GM19043 (cell line): ENCODE data around the gene PRDX6.
"Not testable (repeated sequence)": the region's sequence is repeated elsewhere in the genome, so short reads cannot be mapped to it uniquely, and the experiment has no call there.

Source experiments
- ATAC-seq: cut with Tn5 transposase; IDR thresholded peaks from one replicate; pipeline ENCODE4 v1.9.1; 2021; ENCODE audit warnings: low read depth; ENCODE audit not compliant: unreplicated experiment

Gene PRDX6, protein sequence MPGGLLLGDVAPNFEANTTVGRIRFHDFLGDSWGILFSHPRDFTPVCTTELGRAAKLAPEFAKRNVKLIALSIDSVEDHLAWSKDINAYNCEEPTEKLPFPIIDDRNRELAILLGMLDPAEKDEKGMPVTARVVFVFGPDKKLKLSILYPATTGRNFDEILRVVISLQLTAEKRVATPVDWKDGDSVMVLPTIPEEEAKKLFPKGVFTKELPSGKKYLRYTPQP

DNA sequence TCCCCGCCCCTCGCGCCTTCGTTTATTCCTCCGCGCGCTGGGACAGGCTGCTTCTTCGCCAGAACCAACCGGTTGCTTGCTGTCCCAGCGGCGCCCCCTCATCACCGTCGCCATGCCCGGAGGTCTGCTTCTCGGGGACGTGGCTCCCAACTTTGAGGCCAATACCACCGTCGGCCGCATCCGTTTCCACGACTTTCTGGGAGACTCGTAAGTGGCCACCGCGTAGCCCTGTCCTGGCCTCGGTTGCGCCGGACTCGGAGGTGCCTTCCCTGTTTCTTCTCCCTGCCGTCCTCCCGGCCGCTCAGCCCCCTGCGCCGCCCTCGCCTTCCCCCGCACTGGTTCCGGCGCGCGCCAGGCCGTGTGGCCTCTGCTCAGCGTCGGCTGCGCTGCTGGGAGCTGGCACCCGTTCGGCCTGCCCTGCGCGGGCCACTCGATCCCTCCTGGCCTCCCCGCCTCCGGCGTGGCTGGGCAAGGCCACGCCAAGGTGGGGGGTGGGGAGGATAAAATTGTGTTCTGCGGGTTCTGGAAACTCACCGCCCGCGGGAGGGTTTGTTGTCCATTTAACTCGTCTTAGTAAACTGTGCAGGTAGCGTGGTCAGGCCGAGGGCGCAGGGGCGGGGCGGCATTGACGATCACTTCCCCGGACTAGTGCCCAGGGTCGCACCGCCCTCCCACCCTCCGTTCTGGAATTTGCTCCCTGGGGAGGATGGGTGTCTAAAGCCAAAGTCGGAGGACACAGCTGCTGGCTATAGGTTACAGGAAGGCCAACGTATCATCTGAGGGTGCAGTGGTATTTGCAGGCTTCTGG, at the start of gene PRDX6:
PRDX6 (plus strand) TSS at position 50 of the 808 bp plus-strand sequence; CDS start at position 113, 63 bp downstream.
- peak; percentile 41 for ATAC-seq

DNA sequence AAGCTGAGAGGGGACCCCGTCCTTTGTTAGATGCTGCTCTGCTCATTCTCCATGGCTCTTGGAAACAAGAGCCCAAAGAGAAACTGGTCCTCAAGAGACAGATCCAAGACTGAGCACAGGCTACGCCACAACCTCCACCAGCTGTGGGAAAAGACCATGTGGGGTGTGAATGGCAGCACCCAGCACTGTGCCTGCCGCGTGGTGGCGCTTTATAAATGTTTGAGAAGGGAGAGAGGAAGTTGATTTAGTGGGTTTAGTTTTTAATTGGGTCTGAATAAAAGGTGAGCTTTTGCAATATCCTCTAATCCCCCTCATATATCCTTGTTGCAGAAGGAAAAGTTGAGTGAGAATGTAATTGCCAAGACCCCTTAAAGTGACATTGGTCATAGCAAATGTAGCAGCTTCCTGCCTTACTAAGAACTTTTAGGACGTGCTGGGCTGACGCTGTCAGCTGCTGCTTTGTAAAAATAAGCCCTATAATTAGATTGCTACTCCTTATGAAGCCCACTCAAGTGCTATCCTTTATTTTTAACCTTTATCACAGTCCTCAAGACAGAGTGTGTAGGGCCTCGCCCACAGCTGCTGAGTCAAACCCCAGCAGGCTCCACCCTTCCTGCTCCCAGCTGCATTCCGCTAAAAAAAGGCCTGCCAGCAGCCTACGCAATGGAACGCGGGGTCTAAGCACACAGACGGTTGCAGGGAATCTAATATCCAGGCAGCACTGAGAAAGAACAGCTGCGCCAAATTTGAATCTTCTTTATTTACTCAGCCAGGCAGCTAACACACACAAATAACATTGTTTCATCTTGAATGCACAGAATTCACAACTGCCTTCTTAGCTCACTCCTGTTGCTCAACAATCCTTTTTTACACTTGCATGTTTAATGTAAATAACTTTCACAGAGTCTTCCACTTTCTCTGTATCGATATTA, 47.4 kb upstream of the PRDX6 start:
- ATAC-seq = peak; percentile 72

DNA sequence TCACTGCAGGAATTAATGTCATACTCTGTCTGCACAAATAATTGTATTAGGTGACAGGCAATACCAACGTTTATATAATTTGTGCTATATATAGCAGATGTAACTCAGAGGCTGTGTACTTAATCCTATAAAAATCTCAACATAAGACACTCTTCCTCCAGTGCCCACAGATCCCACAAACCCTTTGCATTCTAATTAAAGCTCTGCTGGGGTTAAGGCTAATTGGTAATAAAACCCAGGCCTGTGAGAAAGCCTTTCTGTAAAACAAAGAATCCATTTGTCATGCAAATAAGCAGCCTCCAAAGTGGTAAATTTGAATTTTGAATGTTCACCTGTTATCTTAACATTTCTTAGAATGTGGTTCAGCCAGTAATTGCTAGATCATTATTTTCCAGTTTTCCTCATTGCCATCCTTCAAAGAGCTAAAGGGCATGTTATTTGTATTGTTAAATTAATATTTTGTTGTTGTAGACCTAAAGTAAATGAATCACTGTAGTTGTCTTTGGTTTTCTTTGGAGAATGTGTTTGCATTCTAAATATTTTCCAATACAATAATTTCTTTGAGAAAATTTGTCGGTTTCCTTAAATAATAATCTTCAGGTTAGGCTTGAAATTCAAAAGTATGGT, 46.3 kb upstream of the PRDX6 start:
- no peak for ATAC-seq

DNA sequence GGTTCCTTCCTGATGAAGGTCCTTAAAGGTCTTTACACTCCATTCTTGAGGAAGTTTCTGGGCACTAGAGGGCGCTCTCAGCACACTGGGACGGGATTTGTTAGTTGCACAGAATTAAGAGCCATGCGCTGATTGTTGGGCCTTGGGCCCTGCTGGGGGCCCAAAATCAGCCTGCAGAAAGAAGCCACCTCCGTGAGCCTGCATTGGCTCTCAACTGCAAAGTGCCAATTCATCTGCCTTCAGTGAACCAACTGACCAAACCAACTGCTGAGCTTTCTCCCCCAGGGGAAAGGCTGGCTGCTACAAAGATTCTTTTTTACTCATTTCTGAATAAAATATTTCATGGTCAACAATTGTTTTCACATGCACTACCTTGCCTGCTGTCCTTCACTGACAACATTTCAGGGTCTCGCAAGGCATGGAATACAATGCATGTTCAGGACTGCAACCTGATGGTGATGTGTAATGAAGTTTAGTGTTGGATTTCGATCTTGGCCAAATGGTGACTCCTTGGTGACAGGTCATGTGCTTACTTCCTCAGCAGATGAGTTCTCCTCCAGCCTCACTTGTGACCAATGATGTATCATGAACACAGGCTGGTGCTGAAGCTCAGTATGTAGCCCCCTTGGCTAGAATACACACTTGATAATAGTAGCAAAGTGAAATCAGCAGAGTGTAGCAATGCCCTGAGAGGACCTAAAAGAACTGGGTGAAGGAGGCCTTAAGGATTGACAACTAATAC, 45.7 kb upstream of the PRDX6 start:
- peak; percentile 58 for ATAC-seq

DNA sequence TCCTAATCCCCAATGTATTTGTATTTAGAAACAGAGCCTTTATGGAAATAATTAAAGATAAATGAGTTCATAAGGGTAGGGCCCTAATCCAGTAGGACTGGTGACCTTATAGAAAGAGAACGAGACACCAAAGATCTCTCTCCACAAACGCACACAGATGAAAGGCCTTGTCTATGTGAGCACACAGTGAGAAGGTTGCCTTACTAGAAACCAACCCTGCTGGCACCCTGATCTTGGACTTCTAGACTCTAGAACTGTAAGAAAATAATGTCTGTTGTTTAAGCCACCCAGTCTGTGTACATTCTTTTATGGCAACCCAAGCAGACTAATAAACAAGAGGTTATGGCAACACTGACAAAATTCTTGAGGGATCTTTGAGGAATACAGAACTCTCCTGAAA, 44.8 kb upstream of the PRDX6 start:
- no peak for ATAC-seq

DNA sequence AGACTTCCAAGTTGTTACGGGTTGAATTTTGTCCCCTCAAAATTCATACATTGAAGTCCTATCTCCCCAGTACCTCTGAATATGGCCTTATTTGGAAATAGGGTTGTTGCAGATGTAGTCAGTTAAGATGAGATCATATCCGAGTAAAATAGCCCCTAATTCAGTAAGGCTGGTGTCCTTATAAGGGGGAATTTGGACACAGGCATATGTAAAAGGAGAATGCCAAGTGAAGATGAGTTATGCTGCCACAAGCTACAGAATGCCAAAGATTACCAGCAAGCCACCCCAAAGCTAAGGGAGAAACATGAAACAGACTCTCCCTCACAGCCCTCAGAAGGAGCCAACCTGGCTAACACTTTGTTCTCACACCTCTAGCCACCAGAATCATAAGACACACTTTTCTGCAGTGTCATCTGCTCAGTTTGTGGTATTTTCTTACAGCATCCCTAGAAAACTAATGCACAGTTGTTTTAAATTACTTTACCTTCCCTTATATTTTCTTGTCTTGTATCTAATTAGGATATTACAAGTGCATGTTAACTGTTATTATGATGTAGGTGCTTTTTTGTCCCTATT, 43.3 kb upstream of the PRDX6 start:
- no peak for ATAC-seq

DNA sequence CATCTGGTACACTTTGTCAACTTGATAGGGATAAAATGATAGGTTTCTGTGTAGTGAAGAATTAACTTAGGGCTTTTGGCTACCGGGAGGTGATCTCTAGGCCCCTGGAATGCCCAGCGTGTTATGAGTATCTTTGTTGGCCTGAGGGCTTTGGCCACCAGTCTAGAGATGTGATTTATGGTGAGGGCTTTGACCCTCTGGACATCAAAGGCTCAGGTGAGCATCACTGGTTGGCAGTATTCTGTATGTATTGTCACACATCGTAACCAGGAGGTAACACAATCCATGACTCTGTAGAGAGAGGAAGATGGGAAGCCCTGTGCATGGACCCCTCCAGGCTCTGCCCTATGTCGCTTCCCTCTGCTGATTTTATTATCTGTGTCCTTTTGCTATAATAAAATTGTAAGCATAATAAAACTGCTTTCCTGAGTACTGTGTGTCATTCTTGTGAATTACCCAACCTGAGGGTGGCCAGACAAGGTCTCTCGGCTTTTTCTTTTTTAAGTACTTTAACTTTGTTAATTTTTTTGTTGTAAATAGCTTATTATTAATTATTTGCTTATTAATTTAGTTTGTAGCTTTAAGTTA, 40.2 kb upstream of the PRDX6 start:
- no peak for ATAC-seq

DNA sequence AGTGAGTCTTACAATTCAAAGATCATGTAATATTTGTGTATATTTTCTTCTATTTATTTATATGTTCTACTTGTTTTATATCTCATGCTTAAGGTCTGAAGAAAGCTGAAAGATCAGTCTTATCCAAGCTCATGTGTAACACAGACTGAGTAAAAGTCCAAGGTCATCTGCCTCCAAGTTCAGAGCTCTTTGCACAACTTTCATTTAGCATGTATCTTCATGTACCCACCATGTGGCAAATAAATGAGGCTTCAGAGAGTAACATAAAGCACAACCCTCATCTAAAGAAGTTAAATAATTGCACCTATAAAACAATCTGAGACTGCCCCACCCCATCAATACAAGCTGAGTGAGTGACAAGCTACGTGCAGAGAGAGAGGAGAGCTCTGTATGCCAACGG, 38.5 kb upstream of the PRDX6 start:
- ATAC-seq = no peak

DNA sequence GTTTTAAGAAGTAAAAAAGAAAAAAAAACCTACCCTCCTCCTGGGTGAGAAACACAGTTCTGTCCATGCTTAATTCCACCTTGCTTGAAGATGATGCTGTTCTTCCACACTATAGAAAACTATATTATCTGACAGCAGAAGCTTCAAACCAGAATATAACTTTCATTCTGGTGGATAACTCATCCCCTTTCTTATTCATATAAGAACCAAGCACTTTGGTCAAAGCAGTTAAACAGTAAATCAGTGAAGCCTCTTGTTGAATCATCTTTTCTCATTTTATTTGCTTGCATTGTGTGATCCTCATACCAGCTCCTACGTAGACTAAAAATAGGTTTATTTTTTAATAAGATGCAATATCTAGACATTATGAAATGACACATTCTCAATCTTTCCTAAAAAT, 36.7 kb upstream of the PRDX6 start:
- ATAC-seq = no peak

DNA sequence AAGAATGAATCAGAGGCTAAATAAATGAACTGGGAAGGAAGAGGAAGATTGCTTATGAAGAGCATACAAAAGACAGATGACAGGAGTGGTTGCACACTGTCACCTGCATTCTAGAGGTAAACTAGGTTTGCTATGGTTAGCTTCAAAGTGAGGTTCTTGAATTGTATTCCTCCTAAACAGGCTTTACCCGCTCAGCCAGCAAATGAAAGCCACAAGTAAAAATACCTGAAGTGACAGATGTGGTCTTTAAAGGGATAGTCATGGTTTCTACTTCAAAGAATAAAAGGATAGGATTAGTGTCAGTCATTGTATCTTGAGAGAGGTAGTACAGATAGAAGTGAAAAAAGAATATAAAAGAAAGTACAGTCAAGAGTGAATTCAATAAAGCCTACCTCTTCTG, 32.4 kb upstream of the PRDX6 start:
- no peak for ATAC-seq

DNA sequence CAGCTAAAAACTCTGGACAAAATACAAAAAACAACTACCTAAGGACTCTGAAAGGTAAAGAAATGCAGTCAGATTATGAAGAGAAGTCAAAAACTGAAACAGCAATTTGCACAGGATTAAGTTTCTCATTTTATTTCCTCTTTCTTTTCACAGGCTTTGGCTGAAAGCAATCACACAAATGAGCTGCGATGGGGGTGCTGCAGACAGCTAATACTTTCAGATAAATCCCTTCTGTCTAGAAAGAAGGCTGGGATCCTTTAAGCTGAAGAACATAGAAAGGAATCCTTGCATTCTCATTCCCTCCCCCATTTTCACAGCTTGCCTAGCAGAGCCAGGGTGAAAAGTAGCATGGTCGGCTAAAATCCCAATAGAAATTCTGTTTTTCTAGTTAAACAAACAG, 32.0 kb upstream of the PRDX6 start:
- no peak for ATAC-seq

DNA sequence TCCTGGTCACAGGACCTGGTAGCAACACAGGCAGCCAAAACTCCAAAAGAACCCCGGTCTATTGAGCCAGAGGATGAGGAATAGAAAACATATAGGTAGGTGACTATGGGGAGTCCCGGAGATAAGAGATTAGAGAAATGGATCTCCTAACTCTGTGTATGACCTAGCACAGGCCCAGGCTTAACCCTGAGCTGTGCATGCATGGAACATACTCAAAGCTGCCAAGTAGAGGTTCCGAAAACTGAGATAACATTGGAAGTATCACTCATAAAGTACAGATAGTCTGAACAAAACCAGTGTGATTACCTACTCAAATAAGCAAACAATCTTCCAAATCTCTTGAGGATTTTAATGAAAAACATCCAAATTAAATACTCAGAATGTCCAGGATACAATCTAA, 31.5 kb upstream of the PRDX6 start:
- no peak for ATAC-seq

DNA sequence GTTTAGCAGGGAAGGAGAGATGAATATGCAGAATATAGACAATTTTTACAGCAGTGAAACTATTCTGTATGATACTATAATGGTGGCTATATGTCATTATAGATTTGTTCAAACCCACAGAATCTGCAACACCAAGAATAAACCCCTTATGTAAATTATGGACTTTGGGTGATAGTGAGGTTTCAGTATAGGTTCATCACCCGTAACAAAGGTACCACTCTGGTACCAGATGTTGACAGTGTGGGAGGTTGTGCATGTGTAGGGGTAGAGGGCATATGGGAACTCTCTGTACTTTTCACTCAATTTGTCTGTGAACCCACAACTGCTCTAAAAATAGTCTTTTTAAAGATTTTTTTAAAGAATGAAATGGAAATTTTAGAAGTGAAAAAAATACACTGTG, 29.9 kb upstream of the PRDX6 start:
- ATAC-seq = no peak

DNA sequence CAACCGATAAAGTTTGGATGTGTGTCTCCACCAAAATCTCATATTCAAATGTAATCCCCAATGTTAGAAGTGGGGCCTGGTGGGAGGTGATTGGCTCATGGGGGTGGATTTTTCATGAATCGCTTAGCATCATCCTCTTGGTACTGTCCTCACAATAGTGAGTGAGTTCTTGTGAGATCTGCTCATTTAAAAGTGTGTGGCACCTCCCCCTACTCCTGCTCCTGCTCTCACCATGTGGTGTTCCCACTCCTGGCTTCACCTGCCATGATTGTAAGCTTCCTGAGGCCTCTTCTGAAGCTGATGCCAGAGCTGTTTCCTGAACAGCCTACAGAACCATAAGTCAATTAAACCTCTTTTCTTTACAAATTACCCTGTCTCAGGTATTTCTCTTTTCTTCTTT, 28.2 kb upstream of the PRDX6 start:
- no peak for ATAC-seq

DNA sequence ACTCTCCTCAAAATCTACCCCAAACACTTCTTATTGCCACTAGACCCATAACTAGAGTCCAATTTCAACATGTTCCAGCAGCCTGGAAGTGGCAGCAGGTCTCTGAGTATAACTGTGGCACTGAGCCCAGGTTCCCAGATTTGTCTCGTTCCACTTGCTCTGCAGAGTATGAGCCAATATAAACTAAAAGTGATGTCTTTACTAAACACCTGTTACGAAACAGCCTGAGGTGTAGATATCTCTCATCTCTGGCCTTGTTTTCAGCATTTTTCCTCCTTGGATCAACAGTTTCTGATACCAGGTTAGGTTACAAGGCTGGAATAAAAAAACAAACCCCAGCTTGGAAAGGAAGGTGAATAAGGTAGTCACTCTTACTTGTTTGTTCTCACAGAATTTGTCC, 25.2 kb upstream of the PRDX6 start:
- no peak for ATAC-seq

DNA sequence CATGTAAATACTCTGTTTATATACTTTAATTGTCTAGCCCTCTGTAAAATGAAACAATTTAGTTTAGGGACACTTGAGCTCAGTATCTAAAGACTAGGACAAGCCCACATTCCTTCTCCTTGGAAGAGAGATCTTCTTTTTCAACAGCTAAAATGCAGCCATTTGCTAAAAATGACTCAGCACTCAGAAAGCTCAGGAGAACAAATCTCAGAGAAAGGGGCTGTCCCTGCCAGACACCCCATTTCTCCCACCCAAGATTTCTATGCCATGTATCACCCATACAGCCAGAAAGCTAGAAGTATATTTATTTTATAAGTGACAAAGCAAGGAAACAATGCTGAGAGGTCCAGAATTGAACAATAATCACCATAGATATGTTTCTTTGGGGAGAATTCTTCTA, 23.2 kb upstream of the PRDX6 start:
- ATAC-seq = no peak

DNA sequence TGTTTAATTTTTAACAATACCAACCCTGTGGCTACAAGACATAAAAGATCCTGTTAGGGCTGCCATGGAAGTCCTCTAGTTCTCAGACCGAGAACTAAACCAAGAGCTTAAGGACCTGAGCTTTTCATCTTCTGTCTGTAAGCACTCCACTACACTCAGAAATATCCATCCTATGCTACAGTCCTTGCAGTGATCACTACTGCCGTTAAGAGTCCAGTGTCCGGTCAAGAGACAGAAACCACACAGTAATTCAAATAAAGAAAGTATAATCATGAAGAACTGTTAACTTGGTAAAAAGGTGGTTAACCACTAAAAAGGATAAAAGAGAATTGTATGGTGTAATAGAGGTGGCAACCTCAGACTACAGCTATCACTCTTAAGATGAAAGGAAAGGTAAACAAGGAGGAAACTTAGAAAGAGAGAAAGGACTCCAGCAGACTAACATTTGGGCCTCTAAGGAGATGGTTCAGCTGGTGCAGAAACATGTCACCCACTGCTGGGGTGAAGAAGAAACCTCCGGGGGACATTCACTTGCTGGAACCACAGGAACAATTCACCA, 22.1 kb upstream of the PRDX6 start:
- ATAC-seq = no peak

DNA sequence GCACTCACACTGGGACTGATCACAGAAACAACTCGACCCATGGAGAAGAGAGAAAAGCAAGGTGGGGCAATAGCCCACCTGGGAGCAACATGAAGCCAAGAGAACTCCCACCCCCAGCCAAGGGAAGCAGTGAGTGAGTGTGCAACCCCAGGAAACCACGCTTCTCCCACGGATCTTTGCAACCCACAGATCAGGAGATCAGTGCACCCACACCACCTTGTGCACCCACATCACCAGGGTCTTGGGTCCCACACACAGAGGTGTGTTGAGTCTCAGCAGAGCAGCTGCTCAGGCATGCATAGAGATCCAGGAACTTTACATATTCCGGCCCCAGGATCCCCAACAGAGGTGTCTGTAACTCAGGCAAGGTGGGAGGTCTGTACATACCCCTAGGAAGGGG, 17.2 kb upstream of the PRDX6 start:
- no peak for ATAC-seq

DNA sequence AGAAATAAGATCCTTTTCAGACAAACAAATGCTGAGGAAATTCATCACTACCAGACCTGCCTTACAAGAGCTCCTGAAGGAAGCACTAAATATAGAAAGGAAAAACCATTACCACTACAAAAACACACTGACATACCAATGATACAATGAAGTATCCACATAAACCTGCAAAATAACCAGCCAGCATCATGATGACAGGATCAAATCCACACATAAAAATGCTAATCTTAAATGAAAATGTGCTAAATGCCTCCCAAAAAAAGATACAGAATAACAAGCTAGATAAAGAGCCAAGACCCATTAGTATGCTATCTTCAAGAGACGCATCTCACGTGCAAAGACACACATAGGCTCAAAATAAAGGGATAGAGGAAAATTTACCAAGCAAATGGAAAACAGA, 14.5 kb upstream of the PRDX6 start:
- ATAC-seq = not testable (repeated sequence)
